ENCODE measurements around the gene C1orf226.
"Not testable (repeated sequence)": the region's sequence is repeated elsewhere in the genome, so short reads cannot be mapped to it uniquely, and the experiment has no call there.

The C1orf226 gene

DNA sequence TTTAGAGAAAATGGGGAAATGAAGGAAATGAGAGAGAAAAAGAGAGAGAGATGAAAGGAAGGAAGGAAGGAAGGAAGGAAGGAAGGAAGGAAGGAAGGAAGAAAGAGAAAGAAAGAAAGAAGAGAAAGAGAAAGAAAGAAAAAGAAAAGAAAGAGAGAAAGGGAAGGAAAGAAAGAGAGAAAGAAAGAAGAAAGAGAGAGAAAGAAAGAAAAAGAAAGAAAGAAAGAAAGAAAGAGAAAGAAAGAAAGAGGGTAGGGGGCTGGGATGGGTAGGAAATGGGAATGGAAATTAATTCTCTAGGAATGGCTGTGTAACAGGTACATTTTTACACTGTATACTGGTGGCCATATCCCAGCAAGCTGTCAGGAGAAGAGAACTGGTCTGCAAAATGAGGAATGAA, 34.7 kb downstream of the C1orf226 start:
- no peak for DNase-seq

DNA sequence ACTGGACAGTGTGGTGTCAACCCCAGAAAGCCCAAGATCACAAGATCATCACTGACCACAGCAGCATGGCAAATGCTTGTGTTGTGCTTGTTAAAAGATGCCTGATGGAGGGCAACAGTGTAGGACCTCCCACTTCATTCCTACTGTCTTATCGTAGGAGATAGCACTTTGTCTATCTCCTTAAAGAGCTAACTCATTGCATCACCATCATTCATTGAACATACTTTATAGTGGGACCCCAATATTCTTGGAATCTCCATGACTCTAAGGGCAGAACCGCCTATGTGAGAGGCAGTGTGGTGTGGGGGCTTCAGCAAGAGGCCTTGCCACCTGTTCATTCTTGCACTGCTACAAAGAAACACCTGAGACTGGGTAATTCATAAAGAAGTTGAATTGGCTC, 35.4 kb downstream of the C1orf226 start:
- no peak for DNase-seq

DNA sequence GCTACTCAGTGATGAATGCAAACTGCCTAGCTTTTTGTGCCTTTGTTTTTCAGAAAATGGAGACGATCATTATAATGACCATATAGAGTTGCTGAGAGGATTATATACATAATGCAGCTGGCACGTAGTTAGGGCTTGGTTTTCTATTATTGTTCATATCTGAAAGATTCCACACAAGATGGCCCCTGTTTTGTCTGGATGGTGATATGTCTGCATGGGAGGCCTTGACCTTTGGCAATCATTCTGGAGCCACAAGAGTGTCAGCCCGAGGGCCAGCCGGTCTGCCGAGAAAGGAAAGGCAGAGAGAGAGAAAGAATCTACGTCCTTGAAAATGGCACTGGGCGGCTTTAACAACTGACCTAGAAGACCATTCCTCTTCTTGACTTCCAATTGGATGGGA, 36.1 kb downstream of the C1orf226 start:
- no peak for DNase-seq

DNA sequence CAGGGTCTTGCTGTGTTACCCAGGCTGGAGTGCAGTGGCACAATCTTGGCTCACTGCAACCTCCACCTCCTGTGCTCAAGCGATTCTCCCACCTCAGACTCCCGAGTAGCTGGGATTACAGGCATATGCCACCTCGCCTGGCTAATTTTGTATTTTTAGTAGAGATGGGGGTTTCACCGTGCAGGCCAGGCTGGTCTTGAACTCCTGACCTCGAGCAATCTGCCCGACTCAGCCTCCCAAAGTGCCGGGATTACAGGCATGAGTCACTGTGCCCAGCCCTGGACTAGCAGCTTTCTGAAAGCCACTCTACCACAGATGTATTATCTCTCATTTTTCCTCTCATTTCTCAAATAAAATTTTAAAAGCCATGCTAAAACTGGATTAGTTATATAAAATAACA, 37.1 kb downstream of the C1orf226 start:
- DNase-seq, result not testable (repeated sequence)

DNA sequence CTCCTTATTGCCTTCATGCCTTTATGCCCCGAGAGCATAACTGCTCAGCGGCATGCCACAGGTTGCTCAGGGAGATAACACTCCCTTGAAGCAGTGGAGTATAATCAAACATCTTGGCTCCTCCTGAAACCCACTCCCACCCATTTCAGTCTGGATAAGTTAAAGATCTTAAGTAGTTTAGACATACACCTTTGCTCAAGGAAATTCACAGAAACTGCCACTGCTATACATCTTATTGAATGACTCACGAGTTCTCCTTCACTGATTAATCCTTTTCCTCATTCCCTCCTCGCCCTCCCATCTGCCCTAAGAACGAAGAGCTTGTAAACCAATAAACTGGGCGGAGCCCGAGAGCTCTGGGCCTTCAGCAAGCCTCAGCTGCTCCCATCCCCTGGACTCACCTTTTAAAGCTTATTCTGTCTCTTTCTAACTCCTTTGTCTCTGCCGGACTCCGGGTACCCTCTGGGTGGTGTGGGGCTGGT, 38.0 kb downstream of the C1orf226 start:
- not testable (repeated sequence) for DNase-seq

DNA sequence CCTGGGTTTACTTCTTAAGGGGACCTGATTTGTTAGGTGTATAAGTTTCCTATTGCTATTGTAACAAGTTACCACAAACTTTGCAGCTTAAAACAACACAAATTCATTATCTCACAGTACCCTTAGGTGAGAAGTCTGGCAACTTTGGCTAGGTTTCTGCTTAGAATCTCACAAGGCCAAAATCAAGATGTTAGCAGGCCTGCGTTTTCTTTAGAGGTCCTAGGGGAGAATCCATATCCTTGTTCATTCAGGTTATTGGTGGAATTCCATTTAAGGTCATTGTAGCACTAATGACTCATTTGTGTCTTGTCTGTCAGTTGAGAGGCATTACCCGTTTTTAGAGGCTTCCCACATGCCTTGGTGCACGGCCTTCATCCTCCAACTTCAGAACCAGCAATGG, 38.6 kb downstream of the C1orf226 start:
- no peak for DNase-seq

DNA sequence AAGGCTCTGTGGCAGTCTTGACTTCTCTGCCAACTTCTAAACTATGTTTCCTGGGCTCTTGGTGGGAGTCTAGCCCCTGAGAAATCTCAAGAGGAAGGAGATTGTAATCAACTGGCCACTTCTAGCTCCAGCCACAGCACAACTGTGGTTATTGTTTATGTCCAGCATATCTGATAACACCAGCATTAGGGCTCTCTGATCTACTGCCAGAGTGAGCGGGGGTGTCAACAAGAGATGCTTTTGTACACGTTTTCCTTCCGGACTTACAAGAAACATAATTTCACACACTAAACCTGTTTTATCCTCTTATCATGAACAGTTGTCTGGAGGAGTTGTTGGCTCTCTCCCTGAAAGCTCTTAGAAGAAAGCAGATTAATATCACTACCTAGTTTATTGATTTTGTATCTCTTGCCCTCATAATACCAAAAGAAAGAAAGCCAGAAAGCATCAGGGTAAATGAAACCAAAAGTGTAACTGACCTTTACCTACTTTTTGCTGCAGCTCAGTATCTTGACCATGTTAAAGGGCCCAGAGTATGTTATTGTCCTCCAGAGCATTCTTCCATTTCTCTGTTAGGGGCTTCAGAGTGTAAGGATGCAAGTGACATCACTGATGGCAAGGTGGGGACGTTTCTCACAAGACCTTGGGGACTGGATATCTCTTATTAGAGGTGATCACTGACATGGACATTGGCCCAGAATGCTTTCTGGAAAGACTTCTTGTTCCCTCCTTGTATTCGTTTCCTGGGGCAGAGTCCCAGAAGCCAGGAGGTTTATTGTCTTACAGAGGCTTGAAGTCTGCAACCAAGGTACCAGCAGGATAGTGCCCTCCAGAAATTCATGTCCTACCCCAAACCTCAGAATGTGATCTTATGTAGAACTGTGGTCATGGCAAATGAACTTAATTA, 40.0 kb downstream of the C1orf226 start:
- no peak for DNase-seq

DNA sequence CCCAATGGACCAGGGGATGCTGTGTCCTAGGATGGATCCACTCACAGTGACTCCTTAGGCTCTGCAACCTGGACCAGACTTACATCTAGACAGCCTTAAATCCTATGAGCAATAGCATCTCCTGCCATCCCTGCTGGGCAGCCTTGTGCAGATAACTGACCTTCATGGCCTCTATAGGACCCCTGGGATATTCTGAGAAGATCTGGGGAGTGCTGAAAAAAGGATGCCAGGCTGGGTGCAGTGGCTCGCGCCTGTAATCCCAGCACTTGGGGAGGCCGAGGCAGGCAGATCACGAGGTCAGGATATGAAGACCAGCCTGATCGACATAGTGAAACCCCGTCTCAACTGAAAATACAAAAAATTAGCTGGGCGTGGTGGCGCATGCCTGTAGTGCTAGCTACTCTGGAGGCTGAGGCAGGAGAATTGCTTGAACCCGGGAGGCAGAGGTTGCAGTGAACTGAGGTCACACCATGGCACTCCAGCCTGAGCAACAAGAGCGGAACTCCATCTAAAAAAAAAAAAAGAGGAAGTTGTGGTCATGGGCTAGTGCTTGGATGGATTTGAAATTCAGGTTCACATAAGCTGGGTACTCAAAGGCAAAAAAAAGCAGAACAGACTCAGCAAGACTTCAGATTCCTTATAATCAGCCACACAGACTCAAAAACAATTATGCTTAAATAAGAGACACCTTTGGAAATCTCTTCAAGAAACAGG, 41.3 kb downstream of the C1orf226 start:
- no peak for DNase-seq

DNA sequence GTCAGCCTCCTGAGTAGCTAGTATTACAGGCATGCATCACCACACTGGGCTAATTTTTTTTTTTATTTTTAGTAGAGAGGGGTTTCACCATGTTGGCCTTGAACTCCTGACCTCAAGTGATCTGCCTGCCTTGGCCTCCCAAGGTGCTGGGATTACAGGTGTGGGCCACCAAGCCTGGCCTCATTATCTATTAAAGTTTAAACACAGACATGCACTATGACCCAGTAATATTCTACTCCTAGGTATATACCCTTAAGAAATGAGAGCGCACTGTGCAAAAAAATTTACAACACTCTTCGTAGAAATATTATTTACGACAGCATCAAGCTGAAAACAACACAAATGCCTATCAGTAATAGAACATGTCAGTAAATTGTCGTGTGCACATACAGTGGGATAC, 49.1 kb downstream of the C1orf226 start:
- no peak for DNase-seq

DNA sequence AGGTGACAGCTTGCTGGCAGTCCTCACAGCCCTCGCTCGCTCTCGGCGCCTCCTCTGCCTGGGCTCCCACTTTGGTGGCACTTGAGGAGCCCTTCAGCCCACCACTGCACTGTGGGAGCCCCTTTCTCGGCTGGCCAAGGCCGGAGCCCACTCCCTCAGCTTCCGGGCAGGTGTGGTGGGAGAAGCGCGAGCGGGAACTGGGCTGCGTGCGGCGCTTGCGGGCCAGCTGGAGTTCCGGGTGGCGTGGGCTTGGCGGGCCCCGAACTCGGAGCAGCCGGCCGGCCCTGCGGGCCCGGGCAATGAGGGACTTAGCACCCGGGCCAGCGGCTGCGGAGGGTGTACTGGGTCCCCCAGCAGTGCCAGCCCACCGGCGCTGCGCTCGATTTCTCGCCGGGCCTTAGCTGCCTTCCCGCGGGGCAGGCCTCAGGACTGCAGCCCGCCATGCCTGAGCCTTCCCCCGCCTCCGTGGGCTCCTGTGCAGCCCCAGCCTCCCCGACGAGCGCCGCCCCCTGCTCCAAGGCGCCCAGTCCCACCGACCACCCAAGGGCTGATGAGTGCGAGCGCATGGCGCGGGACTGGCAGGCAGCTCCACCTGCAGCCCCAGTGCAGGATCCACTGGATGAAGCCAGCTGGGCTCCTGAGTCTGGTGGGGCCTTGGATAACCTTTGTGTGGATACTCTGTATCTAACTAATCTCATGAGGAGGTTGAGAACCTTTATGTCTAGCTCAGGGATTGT, 51.6 kb downstream of the C1orf226 start:
- DNase-seq, result not testable (repeated sequence)

All from NCI-H2171 treated with DMSO at 0.1 percent for 48 hours (cell line).